Liver (tissue), 3 donors: Measurements from ENCODE around the gene DHRS2.

ENCODE experiments used
- EGR1 ChIP-seq, 2 donors: IDR thresholded peaks; 2 replicates each; pipeline ENCODE4 v1.6.1; 2016 to 2018; ENCODE audit warnings: antibody characterized with exemption in 2 of 2, low read depth in 2 of 2
- FOXA1 ChIP-seq: IDR thresholded peaks from 2 replicates; pipeline ENCODE4 v1.6.1; 2016; ENCODE audit warnings: antibody characterized with exemption
- GABPA ChIP-seq, 2 donors: IDR thresholded peaks in 1 of 2; conservative IDR thresholded peaks in 1 of 2; 2 replicates each; pipeline ENCODE4 v1.6.1; 2016; ENCODE audit warnings: antibody characterized with exemption in 2 of 2, mild to moderate bottlenecking in 1 of 2, moderate library complexity in 1 of 2
- HNF4G ChIP-seq: IDR thresholded peaks from 2 replicates; pipeline ENCODE4 v1.6.1; 2016; ENCODE audit warnings: antibody characterized with exemption
- JUND ChIP-seq, 2 donors: IDR thresholded peaks; 2 replicates each; pipeline ENCODE4 v1.6.1; 2016; ENCODE audit warnings: antibody characterized with exemption in 2 of 2
- NR2F2 ChIP-seq: IDR thresholded peaks from 2 replicates; pipeline ENCODE4 v1.6.1; 2016; ENCODE audit warnings: antibody characterized with exemption
- RAD21 ChIP-seq, 2 donors: IDR thresholded peaks; 2 replicates each; pipeline ENCODE4 v1.6.1; 2016; ENCODE audit warnings: antibody characterized with exemption in 2 of 2, mild to moderate bottlenecking in 2 of 2
- SP1 ChIP-seq: IDR thresholded peaks from 2 replicates; pipeline ENCODE4 v1.6.1; 2018; ENCODE audit warnings: antibody characterized with exemption, mild to moderate bottlenecking
- TAF1 ChIP-seq: conservative IDR thresholded peaks from 2 replicates; pipeline ENCODE4 v1.6.1; 2016; ENCODE audit warnings: antibody characterized with exemption, mild to moderate bottlenecking
- YY1 ChIP-seq: IDR thresholded peaks from 2 replicates; pipeline ENCODE4 v1.6.1; 2016; ENCODE audit warnings: antibody characterized with exemption, mild to moderate bottlenecking
- TF ChIP-seq, protein P1 (sequence below): fragments of 150-350 bp; IDR thresholded peaks from 2 replicates; pipeline ENCODE4 v1.5.1; 2017; ENCODE audit warnings: improper control_type of control experiment, low read depth, low read length; ENCODE audit not compliant: missing input control
- TF ChIP-seq, protein P2 (sequence below): IDR thresholded peaks from 2 replicates; pipeline ENCODE4 v1.6.1; 2016; ENCODE audit warnings: antibody characterized with exemption
- TF ChIP-seq, protein P3 (sequence below): IDR thresholded peaks from 2 replicates; pipeline ENCODE4 v1.6.1; 2016; ENCODE audit warnings: antibody characterized with exemption
- TF ChIP-seq, protein P4 (sequence below): IDR thresholded peaks from 2 replicates; pipeline ENCODE4 v1.6.1; 2016; ENCODE audit warnings: antibody characterized with exemption
- donor health status: healthy.
- donor health status: healthy.

DNA sequence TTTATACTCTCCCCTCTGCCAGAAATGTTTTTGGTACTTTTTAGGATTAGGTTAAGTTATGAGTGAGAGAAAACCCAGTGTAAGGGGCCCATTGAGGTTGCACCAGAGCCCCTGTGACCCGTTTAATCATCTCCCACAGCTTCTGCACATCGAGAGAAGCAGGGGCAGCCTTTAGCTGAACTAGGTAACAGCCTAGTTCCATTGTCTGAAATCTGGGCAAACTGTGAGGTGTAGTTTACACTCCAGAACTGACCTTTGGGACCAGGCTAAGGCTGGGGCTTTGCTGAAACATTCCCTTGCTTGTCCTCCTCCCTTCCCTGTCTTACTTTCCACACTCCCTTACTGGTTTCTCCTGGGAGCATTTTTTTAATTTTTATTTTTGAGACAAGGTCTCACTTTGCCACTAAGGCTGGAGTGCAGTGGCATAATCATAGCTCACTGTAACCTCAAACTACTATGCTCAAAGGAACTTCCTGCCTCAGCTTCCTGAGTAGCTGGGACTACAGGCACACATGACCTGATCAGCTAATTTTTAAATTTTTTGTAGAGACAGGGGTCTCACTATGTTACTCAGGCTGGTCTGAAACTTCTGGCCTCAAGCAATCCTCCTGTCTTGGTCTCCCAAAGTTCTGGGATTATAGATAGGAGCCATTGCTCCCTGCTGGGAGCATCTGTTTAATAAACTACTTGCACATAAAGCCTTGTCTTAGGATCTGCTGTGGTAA, 25.9 kb upstream of the DHRS2 start:
- TF ChIP-seq, protein P1, sequence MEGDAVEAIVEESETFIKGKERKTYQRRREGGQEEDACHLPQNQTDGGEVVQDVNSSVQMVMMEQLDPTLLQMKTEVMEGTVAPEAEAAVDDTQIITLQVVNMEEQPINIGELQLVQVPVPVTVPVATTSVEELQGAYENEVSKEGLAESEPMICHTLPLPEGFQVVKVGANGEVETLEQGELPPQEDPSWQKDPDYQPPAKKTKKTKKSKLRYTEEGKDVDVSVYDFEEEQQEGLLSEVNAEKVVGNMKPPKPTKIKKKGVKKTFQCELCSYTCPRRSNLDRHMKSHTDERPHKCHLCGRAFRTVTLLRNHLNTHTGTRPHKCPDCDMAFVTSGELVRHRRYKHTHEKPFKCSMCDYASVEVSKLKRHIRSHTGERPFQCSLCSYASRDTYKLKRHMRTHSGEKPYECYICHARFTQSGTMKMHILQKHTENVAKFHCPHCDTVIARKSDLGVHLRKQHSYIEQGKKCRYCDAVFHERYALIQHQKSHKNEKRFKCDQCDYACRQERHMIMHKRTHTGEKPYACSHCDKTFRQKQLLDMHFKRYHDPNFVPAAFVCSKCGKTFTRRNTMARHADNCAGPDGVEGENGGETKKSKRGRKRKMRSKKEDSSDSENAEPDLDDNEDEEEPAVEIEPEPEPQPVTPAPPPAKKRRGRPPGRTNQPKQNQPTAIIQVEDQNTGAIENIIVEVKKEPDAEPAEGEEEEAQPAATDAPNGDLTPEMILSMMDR: no peak
- no peak for TF ChIP-seq GABPA (IDR thresholded peaks at IDR 0.05 in 1 of 2, conservative IDR thresholded peaks at IDR 0.05 in 1 of 2)
- TF ChIP-seq RAD21 (IDR thresholded peaks at IDR 0.05): no peak
- TF ChIP-seq TAF1: no peak
- TF ChIP-seq, protein P2, sequence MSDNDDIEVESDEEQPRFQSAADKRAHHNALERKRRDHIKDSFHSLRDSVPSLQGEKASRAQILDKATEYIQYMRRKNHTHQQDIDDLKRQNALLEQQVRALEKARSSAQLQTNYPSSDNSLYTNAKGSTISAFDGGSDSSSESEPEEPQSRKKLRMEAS: no peak
- no peak for TF ChIP-seq FOXA1
- TF ChIP-seq NR2F2: no peak
- TF ChIP-seq, protein P3, sequence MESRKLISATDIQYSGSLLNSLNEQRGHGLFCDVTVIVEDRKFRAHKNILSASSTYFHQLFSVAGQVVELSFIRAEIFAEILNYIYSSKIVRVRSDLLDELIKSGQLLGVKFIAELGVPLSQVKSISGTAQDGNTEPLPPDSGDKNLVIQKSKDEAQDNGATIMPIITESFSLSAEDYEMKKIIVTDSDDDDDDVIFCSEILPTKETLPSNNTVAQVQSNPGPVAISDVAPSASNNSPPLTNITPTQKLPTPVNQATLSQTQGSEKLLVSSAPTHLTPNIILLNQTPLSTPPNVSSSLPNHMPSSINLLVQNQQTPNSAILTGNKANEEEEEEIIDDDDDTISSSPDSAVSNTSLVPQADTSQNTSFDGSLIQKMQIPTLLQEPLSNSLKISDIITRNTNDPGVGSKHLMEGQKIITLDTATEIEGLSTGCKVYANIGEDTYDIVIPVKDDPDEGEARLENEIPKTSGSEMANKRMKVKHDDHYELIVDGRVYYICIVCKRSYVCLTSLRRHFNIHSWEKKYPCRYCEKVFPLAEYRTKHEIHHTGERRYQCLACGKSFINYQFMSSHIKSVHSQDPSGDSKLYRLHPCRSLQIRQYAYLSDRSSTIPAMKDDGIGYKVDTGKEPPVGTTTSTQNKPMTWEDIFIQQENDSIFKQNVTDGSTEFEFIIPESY: no peak
- TF ChIP-seq HNF4G: peak; percentile 14
- TF ChIP-seq JUND (IDR thresholded peaks at IDR 0.05): no peak
- no peak for TF ChIP-seq EGR1 (IDR thresholded peaks at IDR 0.05; ENCODE audit: low read depth in 2 of 2)
- TF ChIP-seq, protein P4, sequence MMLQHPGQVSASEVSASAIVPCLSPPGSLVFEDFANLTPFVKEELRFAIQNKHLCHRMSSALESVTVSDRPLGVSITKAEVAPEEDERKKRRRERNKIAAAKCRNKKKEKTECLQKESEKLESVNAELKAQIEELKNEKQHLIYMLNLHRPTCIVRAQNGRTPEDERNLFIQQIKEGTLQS: no peak
- TF ChIP-seq SP1: peak; percentile 72
- no peak for TF ChIP-seq YY1
